GM19463 (cell line): Measurements from ENCODE around the gene CYP4A11.
"Not testable (repeated sequence)": the region's sequence is repeated elsewhere in the genome, so short reads cannot be mapped to it uniquely, and the experiment has no call there.

ENCODE experiments used
- ATAC-seq: cut with Tn5 transposase; IDR thresholded peaks from one replicate; pipeline ENCODE4 v1.9.1; 2021; ENCODE audit warnings: mild to moderate bottlenecking, moderate library complexity; ENCODE audit not compliant: unreplicated experiment

The CYP4A11 gene

GRCh38 chr1:46931151-46931550 is 10.1 kb downstream of the CYP4A11 start:
- ATAC-seq = no peak

GRCh38 chr1:46927249-46927835 is 13.9 kb downstream of the CYP4A11 start:
- ATAC-seq = no peak

- no peak for ATAC-seq
Observed at GRCh38 chr1:46910790-46911189, 30.5 kb downstream of the CYP4A11 start.

GRCh38 chr1:46903481-46903880 is 37.8 kb downstream of the CYP4A11 start:
- ATAC-seq = no peak

- no peak for ATAC-seq
Observed at GRCh38 chr1:46900401-46900800, 40.9 kb downstream of the CYP4A11 start.

GRCh38 chr1:46881656-46882055 is 59.6 kb downstream of the CYP4A11 start:
- not testable (repeated sequence) for ATAC-seq
